NOMO-1 treated with dmso at 0.1 percent for 144 hours (cell line): ENCODE results near the gene MIA2.

Experiments
- DNase-seq: peaks from one replicate; lab custom pipeline; 2025; ENCODE audit not compliant: unreplicated experiment; lab: John Stamatoyannopoulos, UW

Gene MIA2

DNA sequence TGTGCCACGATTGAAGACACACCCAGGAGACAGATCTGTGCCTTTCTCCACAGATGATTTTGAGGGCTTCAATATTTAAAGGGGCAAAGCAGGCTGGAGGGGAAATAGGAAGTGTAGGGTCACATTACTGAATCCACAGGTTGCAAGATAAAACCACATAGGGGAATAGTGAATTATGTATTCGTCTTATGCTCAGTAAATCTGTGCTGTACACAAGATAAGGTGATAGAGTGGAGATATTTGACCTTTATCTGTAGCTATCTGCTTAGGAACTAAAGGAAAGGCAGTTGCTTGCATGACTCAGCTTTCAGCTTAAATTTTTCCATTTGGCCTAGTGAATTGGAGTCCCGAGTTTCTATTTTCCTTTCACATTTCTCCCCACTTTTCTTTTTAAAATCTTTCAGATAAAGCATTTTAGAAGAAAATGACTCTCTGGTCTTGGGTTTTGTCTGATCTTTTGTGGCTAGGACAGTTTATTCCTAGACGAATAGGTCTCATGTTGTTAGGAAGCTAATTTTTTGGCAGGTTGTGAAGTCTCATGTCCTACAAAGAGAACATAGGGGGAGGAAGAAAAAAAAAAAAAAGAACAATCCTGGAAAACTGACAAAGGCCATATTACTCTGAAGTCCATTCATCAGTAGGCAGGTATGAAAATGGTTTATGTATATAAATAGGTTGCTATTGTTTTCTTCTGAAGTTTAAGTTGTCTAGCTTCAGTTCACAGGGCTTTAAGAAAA is 143.1 kb downstream of the MIA2 start:
- no peak for DNase-seq

DNA sequence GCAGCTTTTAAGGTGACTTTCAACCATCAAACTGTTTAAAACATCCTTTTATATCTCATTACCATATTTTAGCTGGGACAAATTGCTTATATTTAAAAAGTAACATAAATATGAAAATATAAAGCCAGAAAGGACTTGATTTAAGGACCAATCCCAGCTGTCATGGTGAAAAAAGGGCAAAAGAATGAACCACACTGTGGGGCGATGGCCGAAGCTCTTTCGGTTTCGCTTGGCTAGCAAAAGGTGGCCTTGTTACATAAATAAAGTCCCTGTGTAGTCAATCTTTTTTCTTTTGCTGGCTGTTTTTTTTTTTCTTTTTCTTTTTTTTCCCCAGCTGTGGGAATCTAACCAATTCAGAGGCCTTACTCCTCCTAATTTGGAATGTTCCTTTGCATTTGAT is 147.7 kb downstream of the MIA2 start:
- DNase-seq: no peak

DNA sequence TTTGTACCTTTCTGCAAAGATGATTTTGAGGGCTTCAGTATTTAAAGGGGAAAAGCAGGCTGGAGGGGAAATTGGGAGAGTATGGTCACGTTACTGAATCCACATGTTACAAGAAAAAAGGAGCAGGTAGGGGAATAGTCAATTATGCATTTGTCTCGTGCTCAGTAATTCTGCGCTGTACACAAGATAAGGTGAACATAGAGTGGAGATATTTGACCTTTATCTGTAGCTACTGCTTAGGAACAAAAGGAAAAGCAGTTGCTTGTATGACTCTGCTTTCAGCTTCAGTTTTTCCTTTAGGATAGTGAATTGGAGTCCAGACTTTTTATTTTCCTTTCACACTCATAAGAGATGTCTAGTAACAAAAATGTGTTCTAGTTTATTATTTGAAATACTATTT is 148.7 kb downstream of the MIA2 start:
- no peak for DNase-seq

GRCh38 chr14:39383026-39383660 is 149.4 kb downstream of the MIA2 start:
- no peak for DNase-seq

GRCh38 chr14:39383741-39384140 is 150.0 kb downstream of the MIA2 start:
- DNase-seq: no peak

DNA sequence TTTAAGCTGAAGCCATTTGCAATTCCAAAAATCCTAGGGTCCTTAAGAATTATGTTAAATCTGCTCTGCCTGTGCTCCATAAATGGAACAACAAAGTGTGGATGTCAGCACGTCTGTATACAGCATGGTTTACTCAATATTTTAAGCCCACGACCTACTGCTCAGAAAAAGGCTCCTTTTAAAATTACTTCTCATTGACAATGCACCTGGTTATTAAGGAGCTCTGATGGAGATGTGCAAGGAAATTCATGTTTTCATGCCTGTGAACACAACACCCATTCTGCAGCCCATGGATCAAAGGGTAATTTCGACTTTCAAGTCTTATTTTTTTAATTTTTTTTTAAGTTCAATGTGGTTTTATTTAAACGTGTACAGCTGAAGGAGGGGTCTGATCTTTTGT is 150.5 kb downstream of the MIA2 start:
- DNase-seq: no peak

- no peak for DNase-seq
Observed at GRCh38 chr14:39393289-39393688, 159.6 kb downstream of the MIA2 start.

DNA sequence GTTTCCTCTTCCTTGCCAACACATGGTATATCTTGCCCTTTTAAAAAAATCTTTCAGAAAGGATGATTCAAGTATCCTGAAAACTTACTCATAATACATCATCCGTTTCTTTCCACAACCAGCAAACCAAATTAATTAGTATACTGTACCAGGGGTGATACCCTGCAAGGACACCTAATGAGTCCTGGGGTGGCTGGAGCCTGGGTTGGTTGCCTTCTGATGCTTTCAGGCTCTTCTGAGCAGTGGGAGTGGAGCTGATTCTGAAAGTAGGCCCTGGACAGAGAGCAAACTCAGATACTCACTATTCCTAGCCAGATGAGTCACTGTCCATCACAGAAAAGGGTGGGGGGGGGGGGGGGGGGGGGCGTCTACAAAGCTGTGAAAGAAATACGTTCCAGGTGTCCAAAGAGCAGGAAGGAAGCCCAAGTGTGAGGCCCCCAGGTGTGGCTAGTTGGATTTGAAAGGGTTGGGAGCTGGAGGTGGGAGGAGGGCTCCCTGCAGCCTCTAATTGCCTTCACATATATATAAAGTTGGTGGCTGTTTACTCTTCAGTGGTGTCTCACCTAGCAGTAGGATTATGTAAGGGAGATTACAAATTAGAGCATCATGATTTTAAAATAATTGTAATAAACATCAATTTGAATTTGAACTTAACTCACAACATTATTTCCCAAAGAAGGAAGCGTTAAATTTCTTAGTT is 162.0 kb downstream of the MIA2 start:
- DNase-seq: no peak

- no peak for DNase-seq
Observed at GRCh38 chr14:39396448-39396847, 162.7 kb downstream of the MIA2 start.

GRCh38 chr14:39398382-39398781 is 164.7 kb downstream of the MIA2 start:
- DNase-seq: no peak

- DNase-seq: no peak
Observed at GRCh38 chr14:39406560-39406959, 172.8 kb downstream of the MIA2 start.

DNA sequence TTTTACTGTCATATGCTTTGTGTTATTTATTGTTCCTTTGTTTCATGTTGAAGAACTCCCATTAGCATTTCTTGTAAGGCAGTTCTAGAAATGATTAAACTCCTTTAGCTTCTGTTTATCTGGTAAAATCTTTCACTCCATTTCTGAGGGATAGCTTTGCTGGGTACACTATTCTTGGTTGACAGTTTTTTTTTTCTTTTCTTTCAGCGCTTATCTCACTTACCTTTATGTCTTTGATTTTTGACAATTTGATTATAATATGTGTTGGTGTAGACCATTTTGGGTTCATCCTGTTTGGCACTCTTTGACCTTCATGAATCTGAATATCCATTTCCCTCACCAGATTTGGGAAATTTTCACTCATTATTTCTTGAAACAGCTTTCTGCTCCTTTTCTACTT is 182.4 kb downstream of the MIA2 start:
- DNase-seq: no peak

DNA sequence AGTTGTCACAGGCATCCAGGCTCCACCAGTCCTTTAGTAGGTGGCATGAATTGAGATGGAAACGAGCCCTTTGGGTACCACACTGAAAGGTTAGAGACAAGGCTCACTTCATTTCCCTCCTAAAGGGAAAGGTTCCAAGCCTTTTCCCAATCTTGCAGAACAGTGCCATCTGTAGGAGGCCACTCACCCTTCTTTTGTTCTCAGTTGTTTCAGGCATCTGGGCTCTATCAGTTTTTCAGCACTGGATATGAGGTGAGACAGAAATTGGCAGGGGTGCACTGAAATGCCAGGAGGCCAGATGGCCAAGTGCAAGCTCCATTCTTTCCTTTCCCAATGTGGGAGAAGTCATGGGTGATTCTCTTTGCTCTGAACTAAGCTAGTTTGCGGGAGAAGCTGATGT is 183.3 kb downstream of the MIA2 start:
- no peak for DNase-seq

- DNase-seq: no peak
Observed at GRCh38 chr14:39419272-39419671, 185.6 kb downstream of the MIA2 start.

DNA sequence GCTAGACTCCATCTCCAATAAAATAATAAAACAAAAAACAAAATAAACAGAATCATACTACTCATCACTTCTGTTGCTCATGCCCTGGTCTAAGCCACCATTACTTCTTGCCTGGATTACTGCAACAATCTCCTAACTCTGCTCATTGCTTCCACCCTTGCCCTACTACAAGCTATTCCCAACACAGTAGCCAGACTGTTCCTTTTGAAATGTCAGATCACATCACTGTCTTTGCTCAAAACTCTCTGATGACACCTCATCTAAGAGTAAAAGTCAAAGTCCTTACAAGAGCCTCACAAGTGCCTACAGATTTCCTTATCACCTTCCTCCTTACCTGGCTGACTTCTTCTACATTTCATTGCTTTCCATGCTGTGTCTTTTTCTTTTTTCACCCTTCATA is 188.5 kb downstream of the MIA2 start:
- DNase-seq: no peak

GRCh38 chr14:39423793-39424192 is 190.1 kb downstream of the MIA2 start:
- DNase-seq: no peak

DNA sequence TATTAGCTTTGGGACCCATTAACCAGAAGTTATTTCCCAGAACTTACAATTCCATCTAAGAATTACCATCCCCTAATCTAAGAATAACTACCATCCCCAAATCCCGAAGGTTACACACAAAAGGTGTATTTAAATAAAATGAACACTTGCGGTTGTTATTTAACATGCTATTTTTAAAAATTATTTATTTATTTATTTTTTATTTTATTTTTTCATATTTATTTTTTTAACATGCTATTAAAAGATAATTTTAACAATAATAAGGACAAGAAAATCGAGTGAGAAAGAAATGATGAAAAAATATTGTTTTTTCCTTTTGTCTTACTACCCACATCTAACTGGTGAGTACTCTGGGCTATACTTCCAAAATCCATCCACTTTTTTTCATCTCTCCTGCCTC is 192.2 kb downstream of the MIA2 start:
- DNase-seq: no peak

DNA sequence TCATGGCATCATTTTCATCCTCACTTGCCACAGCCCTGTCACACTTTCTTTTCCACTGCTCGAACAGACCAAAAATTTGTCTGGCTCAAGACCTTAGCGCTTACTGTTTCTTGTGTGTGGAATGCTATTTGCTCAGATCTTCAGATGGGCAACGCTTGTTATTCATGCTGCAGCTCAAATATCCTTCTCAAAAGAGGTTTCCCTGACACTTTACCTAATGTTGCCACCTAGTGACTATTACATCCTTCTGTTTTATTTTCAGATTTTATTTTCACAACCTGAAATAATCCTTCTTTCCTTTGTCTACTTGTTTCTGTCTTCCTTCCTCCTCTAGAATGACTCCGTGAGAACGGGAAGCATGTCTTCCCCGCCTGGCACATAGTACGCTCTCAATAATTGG is 192.9 kb downstream of the MIA2 start:
- no peak for DNase-seq

DNA sequence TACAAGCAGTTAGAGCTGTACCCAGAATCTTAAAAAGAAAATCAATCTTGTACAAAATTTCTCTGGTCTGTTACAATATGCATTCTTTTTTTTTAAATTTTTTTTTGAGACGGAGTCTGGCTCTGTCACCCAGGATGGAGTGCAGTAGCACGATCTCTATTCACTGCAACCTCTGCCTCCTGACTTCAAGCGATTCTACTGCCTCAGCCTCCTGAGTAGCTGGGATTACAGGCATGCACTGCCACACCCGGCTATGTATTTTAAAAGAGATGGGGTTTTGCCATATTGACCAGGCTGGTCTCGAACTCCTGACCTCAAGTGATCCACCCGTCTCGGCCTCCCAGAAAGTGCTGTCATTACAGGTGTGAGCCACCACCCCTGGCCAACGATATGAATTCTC is 194.4 kb downstream of the MIA2 start:
- DNase-seq: no peak

GRCh38 chr14:39430762-39431415 is 197.2 kb downstream of the MIA2 start:
- DNase-seq: peak; percentile 23

GRCh38 chr14:39431416-39432178 is 197.9 kb downstream of the MIA2 start:
- no peak for DNase-seq
